Inflammatory macrophage (primary cell): ENCODE results near the gene MRPS11.
A peak's percentile ranks its signal among the peaks of the same experiment; 100 is the strongest.
"Not testable (repeated sequence)": the region's sequence is repeated elsewhere in the genome, so short reads cannot be mapped to it uniquely, and the experiment has no call there.

Source experiments
- DNase-seq, 2 donors: peaks; one replicate each; pipeline ENCODE4 v3.0.0-alpha.2; 2020 to 2022
- total RNA-seq, 18 experiments: gene quantifications; one replicate each; lab custom pipeline; 2026; ENCODE audit warnings: mixed read lengths in 6 of 18, inconsistent platforms in 2 of 18; lab: John Stamatoyannopoulos, UW

The MRPS11 gene
- total RNA-seq, result 11.3 to 33.0 (median 23.9) reads per million in 18 experiments

GRCh38 chr15:88467073-88467934 lies at the start of gene MRPS11, which contains the start of gene MRPL46:
Gene MRPS11, plus strand, starts transcription at chr15:88467708. Its CDS starts 10 bp downstream, at chr15:88467718.
Gene MRPL46, minus strand, starts transcription at chr15:88467388. Its CDS starts 11 bp downstream, at chr15:88467377.
- DNase-seq, result peak; percentile 90

GRCh38 chr15:88419830-88420229 lies 47.7 kb upstream of the MRPS11 start:
- DNase-seq, result no peak

- DNase-seq, result no peak
Measured at GRCh38 chr15:88423331-88423730, 44.2 kb upstream of the MRPS11 start.

GRCh38 chr15:88426304-88426703 lies 41.2 kb upstream of the MRPS11 start:
- DNase-seq, result no peak

- no peak for DNase-seq
Measured at GRCh38 chr15:88428053-88428452, 39.5 kb upstream of the MRPS11 start.

GRCh38 chr15:88428805-88429605 lies 38.5 kb upstream of the MRPS11 start:
- no peak for DNase-seq

GRCh38 chr15:88430051-88430450 lies 37.5 kb upstream of the MRPS11 start:
- DNase-seq, result no peak

- no peak for DNase-seq
Measured at GRCh38 chr15:88431441-88431840, 36.1 kb upstream of the MRPS11 start.

- DNase-seq, result no peak
Measured at GRCh38 chr15:88433046-88433685, 34.3 kb upstream of the MRPS11 start.

- DNase-seq, result not testable (repeated sequence)
Measured at GRCh38 chr15:88434106-88434505, 33.4 kb upstream of the MRPS11 start.

GRCh38 chr15:88438181-88438580 lies 29.3 kb upstream of the MRPS11 start:
- no peak for DNase-seq

- DNase-seq, result peak; percentile 9 to 32
Measured at GRCh38 chr15:88440021-88440420, 27.5 kb upstream of the MRPS11 start.

- no peak for DNase-seq
Measured at GRCh38 chr15:88441076-88441730, 26.3 kb upstream of the MRPS11 start.

GRCh38 chr15:88447206-88447605 lies 20.3 kb upstream of the MRPS11 start:
- no peak for DNase-seq

GRCh38 chr15:88447741-88448140 lies 19.8 kb upstream of the MRPS11 start:
- DNase-seq, result no peak

GRCh38 chr15:88448991-88449461 lies 18.5 kb upstream of the MRPS11 start:
- DNase-seq, result no peak

GRCh38 chr15:88449581-88449980 lies 17.9 kb upstream of the MRPS11 start:
- DNase-seq, result no peak

GRCh38 chr15:88450125-88450798 lies 17.2 kb upstream of the MRPS11 start:
- peak; percentile 71 to 73 for DNase-seq

GRCh38 chr15:88453651-88454050 lies 13.9 kb upstream of the MRPS11 start:
- no peak for DNase-seq

GRCh38 chr15:88454236-88454635 lies 13.3 kb upstream of the MRPS11 start:
- peak; percentile 44 to 56 for DNase-seq
